NCI-H187 treated with DMSO at 0.1 percent for 48 hours (cell line): Measurements from ENCODE around the gene BAD.

ENCODE experiments used
- DNase-seq: peaks from one replicate; lab custom pipeline; 2025; lab: John Stamatoyannopoulos, UW

BAD gene

GRCh38 chr11:64296236-64296635, 11.8 kb upstream of the BAD start:
- no peak for DNase-seq

- DNase-seq: no peak
Observed at GRCh38 chr11:64295760-64296159, 11.3 kb upstream of the BAD start.

DNA sequence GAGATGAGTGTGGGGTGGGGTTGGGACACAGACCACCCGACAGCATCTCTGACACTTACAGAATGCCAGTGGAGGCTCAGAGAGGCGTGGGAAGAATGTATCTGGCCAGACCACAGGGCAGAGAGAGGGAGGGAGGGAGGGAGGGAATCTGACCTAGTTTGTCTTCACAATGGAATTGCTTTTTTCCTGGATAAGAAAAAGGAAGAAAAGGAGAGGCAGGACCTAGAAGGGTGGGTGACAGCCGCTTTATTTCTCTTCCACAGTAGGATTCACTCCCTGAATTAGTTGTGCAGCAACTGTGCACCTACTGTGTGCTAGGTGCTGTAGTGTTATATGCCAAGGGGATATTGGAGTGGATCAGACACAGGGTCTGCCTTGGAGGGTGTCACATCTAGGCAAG, 10.3 kb upstream of the BAD start:
- DNase-seq: no peak

DNA sequence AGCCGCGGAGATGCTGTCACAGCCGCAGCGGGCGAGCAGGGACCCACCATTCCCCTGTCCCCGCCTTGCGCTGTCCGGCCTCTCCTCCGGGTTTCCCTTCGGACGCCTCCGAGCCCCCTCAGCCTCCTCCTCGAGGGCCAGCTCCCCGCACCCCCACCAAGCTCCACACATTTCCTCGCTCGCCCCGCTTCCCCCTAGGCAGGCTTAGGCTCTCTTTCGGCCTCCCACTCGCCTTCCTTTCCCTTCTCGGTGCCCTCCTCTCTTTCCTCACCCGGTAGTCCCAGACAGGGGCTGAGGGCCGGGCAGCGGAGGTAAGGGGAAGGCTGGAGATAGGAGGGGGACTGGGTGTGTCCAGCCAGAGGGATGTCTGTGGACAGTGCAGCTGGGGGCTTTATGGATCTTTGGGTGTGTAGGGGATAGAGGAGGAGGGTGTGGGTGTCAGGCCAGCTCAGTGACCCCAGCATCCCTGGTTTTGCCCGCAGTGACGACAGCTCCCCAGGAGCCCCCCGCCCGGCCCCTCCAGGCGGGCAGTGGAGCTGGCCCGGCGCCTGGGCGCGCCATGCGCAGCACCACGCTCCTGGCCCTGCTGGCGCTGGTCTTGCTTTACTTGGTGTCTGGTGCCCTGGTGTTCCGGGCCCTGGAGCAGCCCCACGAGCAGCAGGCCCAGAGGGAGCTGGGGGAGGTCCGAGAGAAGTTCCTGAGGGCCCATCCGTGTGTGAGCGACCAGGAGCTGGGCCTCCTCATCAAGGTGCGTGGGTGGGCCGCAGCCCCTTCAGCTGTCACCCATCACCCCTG, 8.2 kb upstream of the BAD start:
- no peak for DNase-seq

GRCh38 chr11:64291752-64292459, 7.4 kb upstream of the BAD start:
- DNase-seq: no peak

GRCh38 chr11:64291262-64291751, 6.8 kb upstream of the BAD start, which contains the start of gene KCNK4:
Gene KCNK4 (plus strand): TSS chr11:64291302. CDS start chr11:64293019, 1,717 bp downstream.
- DNase-seq: no peak

DNA sequence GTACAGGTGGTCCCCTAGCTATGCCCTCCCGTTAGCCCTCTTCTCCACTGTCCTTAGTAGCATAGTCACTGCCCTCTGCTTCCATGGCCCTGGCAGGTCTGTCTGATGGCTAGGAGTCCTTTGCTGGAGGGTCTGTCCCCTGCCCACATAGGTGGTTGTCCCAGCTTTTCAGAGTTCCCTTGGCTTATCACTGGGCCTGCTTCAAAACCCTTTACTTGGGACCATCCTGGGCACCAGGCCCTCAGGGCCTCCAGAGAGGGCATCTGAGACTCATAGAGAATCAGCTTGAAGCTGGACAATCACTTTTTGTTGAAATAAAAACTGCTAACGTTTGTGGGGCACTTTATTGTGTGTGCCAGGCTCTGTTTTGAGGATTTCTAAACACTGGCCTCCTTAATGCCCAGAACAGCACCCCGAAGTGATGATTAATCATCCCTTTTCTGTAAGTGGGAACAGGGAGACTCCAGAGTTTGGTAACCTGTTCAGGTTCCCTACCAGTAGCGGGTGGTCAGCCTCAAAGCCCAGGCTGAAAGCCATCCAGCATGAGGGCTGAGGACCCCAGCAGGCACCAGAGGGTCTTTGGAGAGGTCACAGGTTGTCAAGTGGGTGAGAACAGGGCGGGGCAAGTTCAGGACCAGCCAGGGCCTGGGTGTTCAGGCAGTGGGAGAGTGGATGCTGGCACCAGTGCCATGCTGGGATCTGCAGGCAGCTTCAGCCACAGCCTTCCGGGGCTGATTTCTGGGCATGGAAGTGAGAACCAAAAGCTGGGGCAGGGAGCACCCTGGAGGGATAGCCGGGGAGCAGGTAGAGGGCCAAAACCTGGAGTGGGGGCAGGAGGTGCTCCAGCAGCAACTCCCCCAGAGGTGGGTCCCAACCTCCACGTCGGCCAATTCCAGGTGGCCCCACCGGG, 6.1 kb upstream of the BAD start:
- DNase-seq: no peak

DNA sequence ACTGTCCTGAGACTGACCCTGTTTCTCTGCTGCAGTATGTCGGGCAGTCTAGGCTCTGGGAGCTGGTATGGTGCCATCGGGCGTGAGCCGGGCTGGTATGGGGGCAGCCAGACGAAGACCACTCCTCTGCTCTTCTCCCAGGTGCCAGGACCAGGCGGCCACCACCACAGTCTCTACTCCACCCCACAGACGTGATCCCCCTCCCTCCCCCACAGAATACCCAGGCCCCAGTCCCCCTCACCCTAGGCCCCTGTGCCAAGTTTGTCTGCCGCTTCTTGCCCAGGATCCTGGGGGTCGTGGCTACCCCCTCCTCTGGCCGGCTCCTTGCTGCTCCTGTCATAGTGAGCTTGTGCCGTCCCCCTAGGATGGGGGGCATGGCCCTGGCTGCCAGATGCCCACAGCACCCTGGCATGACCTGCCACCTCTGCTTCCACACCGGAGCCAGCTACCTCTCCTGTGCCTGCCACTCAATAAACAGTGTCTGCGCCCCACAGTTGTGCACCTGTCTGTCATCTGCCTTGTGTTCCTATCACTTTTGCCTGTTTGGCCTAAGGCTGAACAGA, 4.6 kb upstream of the BAD start:
- no peak for DNase-seq

GRCh38 chr11:64288353-64288750, 3.9 kb upstream of the BAD start:
- no peak for DNase-seq

- no peak for DNase-seq
Observed at GRCh38 chr11:64287676-64288352, 3.3 kb upstream of the BAD start.

- DNase-seq: no peak
Observed at GRCh38 chr11:64286801-64287159, 2.3 kb upstream of the BAD start.

DNA sequence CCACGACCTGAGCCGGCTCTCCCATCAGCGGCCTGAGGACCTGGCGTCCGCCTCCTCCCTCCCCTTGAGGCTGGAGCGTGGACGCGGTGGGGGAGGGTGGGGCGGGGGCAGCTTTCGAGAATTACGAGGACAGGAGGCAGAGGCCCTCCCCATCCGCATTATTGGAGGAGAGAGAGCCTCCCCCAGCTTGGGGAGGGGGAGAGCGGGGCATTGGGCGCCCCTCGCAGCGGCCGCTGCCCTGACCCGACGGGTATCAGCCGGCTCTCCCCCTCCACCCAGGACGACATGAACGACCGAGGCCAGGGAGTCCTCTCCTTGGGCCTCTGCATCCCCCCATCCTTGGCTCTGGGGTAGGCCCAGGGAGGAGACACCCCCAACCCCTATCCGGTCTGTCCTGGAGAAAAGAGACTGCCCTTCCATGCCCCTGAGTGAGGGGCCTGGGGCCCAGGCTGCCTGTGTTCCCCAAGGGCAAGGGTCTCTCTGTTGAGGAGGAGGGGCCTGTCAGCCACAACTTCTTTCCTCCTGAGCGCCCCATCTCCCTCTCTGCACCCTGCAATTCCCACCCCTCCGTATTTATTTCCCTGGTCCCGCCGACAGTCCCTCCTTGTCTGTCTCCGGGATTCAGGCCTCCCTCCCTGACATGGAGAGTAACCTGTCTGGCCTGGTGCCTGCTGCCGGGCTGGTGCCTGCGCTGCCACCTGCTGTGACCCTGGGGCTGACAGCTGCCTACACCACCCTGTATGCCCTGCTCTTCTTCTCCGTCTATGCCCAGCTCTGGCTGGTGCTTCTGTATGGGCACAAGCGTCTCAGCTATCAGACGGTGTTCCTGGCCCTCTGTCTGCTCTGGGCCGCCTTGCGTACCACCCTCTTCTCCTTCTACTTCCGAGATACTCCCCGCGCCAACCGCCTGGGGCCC, 1.7 kb upstream of the BAD start:
- no peak for DNase-seq

- no peak for DNase-seq
Observed at GRCh38 chr11:64284962-64285884, 758 bp upstream of the BAD start, which contains the start of gene GPR137. Gene GPR137 (plus strand): TSS chr11:64285848. CDS start chr11:64286525, 677 bp downstream.

DNA sequence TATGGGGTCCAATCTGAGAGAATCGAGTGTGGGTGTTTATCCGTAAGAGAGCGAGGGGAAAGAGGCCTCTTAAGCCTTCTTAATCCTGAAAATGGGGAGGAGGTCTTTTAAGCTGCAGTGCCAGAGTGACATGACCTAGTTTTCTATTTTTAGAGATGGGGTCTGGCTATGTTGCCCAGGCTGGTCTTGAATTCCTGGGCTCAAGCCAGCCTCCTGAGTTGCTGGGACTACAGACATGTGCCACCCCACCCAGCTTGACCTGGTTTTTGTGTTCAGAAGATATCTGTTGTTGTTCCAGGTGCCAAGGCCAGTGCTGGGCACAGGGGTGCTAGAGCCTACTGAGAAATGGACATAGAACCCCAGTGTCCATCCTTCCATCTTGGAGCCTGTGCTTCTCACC, 1.4 kb downstream of the BAD start:
- no peak for DNase-seq

DNA sequence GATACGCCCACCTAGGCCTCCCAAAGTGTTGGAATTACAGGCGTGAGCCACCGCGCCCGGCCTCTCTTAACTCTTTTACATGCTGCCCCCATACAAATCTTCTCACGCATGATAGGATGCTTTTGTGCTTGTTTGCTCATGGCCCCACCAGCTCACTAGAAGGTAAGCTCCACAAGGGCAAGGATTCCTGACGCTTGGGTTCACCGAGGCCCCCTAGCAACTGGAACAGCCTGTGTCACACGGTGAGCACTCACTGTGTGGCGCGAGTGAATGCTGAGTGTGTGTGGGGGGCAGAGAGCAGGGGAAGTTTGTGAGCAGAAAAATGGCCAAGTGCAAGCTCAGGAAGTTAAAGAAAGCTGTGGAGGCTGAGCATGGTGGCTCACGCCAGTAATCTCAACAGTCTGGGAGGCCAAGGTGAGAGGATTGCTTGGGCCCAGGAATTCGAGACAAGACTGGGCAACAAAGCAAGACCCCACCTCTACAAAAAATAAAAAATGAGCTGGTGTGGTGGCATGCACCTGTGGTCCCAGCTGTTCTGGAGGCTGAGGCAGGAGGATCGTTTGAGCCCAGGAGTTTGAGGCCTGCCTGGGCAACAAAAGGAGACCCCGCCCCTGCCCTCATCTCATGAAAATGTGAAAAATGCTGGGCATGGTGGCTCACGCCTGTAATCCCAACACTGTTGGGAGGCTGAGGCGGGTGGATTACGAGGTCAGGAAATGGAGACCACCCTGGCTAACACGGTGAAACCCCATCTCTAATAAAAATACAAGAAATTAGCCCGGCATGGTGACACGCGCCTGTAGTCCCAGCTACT, 2.3 kb downstream of the BAD start:
- DNase-seq: no peak

GRCh38 chr11:64278576-64279190, 5.8 kb downstream of the BAD start:
- DNase-seq: no peak

DNA sequence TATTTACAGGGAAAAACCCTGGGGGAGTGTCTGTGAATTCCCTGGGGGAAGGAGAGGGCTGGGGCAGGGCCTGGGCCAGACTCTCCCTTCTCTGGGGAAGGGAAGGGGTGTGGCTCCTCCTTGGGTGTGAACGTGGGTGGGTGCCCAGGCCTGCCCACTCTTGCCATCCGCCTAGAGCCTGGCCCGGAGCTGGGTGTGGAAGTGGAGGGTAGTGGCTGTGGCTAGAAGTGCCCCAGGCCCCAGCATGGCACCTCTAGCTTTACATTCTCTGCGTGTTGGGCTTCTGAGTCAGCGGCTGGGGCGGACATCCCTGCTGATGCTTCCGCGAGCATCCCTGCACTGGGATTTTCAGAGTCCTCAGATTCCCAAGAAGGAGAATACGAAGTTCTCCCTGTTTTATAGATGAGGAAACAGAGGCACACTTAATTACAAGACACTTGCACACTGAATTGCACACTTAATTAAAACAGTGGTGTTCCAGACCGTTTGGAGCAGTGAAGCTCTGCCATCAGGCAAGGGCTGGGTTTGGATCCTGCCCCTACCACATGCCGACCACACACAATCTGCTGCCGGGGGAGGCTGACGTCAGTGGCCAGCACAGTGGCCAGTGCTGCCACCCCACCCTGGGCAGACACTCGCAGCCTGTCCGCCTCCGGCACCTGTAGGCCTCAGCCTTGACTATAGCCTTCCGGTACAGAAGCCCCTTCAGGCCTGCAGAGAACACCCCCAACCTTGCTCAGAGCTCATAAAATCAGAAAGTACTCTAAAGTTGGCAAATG, 7.6 kb downstream of the BAD start:
- no peak for DNase-seq
